GM12878 (cell line): Measurements from ENCODE around the gene CFAP20. TPM values are rescaled to one million over a fixed set of nuclear protein-coding genes. Genes with fewer than 3 reads are reported as not detected.

Experiments used
- ATAC-seq: fragments of 200-7000 bp; cut with Tn5 transposase; 3 replicates; pipeline ENCODE4 v1.9.1; 2020; ENCODE audit warnings: mild to moderate bottlenecking, moderate library complexity
- BruUV-seq: library from RNA; stranded (reverse); fragments of 400-500 nt; replicated peaks from 2 replicates; lab custom pipeline; 2021; lab: Mats Ljungman, UMichigan
- CTCF ChIA-PET: fragments of 300-600 bp; sonication (Branson Sonifier 250); formaldehyde crosslinking; extraction: SDS; loops from one replicate; lab custom pipeline; 2021; ENCODE audit warnings: inconsistent platforms; lab: Yijun Ruan, JAX
- POLR2A ChIA-PET: fragments of 350-600 bp; formaldehyde crosslinking; extraction: SDS; loops from one replicate; lab custom pipeline; 2021; ENCODE audit warnings: inconsistent platforms; lab: Charles Lee
- RAD21 ChIA-PET: fragments of 300-600 bp; sonication (Branson Sonifier 250); formaldehyde crosslinking; loops from one replicate; lab custom pipeline; 2023; ENCODE audit warnings: antibody characterized with exemption; ENCODE audit not compliant: unreplicated experiment; lab: Charles Lee
- SMC1A ChIA-PET: fragments of 300-600 bp; sonication (Branson Sonifier 250); formaldehyde crosslinking; loops from one replicate; lab custom pipeline; 2023; ENCODE audit not compliant: unreplicated experiment, uncharacterized antibody; lab: Charles Lee
- DNase-seq: peaks from one replicate; pipeline ENCODE4 v3.0.0-alpha.2; 2011; ENCODE audit warnings: low read depth, low spot score
- FAIRE-seq: peaks from 3 replicates; lab custom pipeline; 2011; peaks lifted over from hg19 to GRCh38; lab: Jason Lieb, UNC
- H2AFZ ChIP-seq: 2 replicates; pipeline ENCODE4 v1.6.0; 2011; ENCODE audit warnings: low read depth, low read length, control low read depth; ENCODE audit not compliant: control insufficient read depth
- H3K27ac ChIP-seq: 2 replicates; pipeline ENCODE4 v1.5.1; 2011; ENCODE audit warnings: control low read depth; ENCODE audit not compliant: control insufficient read depth, insufficient read depth
- H3K27me3 ChIP-seq, 2 experiments: replicated peaks in 1 of 2; 2 replicates each; pipeline versions ENCODE4 v1.6.0 to v1.6.1; 2011; ENCODE audit warnings: low read length in 1 of 2; ENCODE audit not compliant: control insufficient read depth in 2 of 2, insufficient read depth in 2 of 2
- H3K36me3 ChIP-seq, 2 experiments: 2 replicates each; pipeline ENCODE4 v1.5.1; 2011; ENCODE audit warnings: low read length in 1 of 2; ENCODE audit not compliant: control insufficient read depth in 2 of 2, insufficient read depth in 2 of 2
- H3K4me1 ChIP-seq: 2 replicates; pipeline ENCODE4 v1.6.1; 2011; ENCODE audit warnings: mild to moderate bottlenecking, low read length, moderate library complexity, mixed read lengths; ENCODE audit not compliant: control insufficient read depth, insufficient read depth
- H3K4me2 ChIP-seq: 2 replicates; pipeline ENCODE4 v1.6.0; 2011; ENCODE audit warnings: control low read depth; ENCODE audit not compliant: control insufficient read depth, insufficient read depth
- H3K4me3 ChIP-seq: fragments of 200-600 bp; sonication (generic); 2 replicates; pipeline ENCODE4 v1.5.1; 2016
- H3K79me2 ChIP-seq: 2 replicates; pipeline ENCODE4 v1.6.0; 2011; ENCODE audit warnings: low read length; ENCODE audit not compliant: control insufficient read depth, insufficient read depth
- H3K9ac ChIP-seq: 2 replicates; pipeline ENCODE4 v1.8.0; 2011; ENCODE audit warnings: low read length, control low read depth, mixed read lengths; ENCODE audit not compliant: control insufficient read depth, insufficient read depth
- H3K9me3 ChIP-seq: replicated peaks from 3 replicates; pipeline ENCODE4 v1.5.1; 2011; ENCODE audit warnings: mild to moderate bottlenecking, low read length; ENCODE audit not compliant: control insufficient read depth, insufficient read depth
- H4K20me1 ChIP-seq: 2 replicates; pipeline ENCODE4 v1.6.0; 2011; ENCODE audit not compliant: control insufficient read depth, insufficient read depth
- BACH1 ChIP-seq: fragments of 450-650 bp; IDR thresholded peaks from 2 replicates; pipeline ENCODE4 v1.6.1; 2017; ENCODE audit warnings: mild to moderate bottlenecking, borderline replicate concordance
- GABPA ChIP-seq: IDR thresholded peaks from 2 replicates; pipeline ENCODE4 v1.6.1; 2014; ENCODE audit warnings: antibody characterized with exemption, low read depth, mild to moderate bottlenecking, inconsistent platforms
- JUNB ChIP-seq: IDR thresholded peaks from 2 replicates; pipeline ENCODE4 v1.6.1; 2016; ENCODE audit warnings: antibody characterized with exemption, mild to moderate bottlenecking
- PAX8 ChIP-seq: fragments of 450-650 bp; IDR thresholded peaks from 2 replicates; pipeline ENCODE4 v1.6.1; 2017; ENCODE audit warnings: mild to moderate bottlenecking, moderate library complexity
- TCF7 ChIP-seq: IDR thresholded peaks from 2 replicates; pipeline ENCODE4 v1.6.1; 2014; ENCODE audit warnings: antibody characterized with exemption, borderline replicate concordance
- WGBS: methylation state at CpG from one replicate; pipeline ENCODE4 v1.1.6; 2016; ENCODE audit warnings: low lambda C conversion rate; ENCODE audit not compliant: insufficient replicate concordance, insufficient coverage; ENCODE audit errors: missing lambda C conversion rate; 5-methylcytosine and 5-hydroxymethylcytosine counted together
- in situ Hi-C: fragments of 300-500 bp; cut with MboI; formaldehyde crosslinking; loops from 9 replicates; pipeline ENCODE4 v1.14.3; 2018; ENCODE audit warnings: mixed read lengths
- intact Hi-C: fragments of 100-400 bp; cut with micrococcal nuclease; formaldehyde crosslinking; loops from one replicate; pipeline ENCODE4 v1.14.2; 2022; ENCODE audit not compliant: unreplicated experiment
- polyA plus RNA-seq, 11 experiments: library from polyadenylated mRNA; depleted of rRNA in 4 of 11; unstranded in 6 of 11; stranded (reverse) in 5 of 11; fragments of >200 nt; fragmentation: Nextera tagmentation in 4 of 11; fragmentation: Illumina TruSeq in 1 of 11; extraction: Ambion mirVana in 4 of 11; extraction: Trizol in 1 of 11; gene quantifications; 1 replicate in 1 of 11; 2 replicates in 10 of 11; pipeline versions ENCODE4 v1.2.1 to v1.2.3, GENCODE V29; 2011 to 2016; ENCODE audit warnings: inconsistent platforms in 2 of 11, missing spikeins in 2 of 11, low read depth in 1 of 11
- total RNA-seq, 4 experiments: library from RNA; depleted of rRNA in 3 of 4; stranded (reverse); fragments of >200 nt in 3 of 4; fragmentation: Illumina TruSeq in 1 of 4; extraction: Trizol in 1 of 4; gene quantifications; 2 replicates each; pipeline versions ENCODE4 v1.2.1 to v1.2.3, GENCODE V29; 2013 to 2021
- TF ChIP-seq, protein P1 (sequence below): fragments of 450-650 bp; IDR thresholded peaks from 2 replicates; pipeline ENCODE4 v1.6.1; 2016; ENCODE audit warnings: mild to moderate bottlenecking

Gene CFAP20
- total and polyA plus RNA-seq, 10 of the 15 experiments (the other 5 are each of a cell fraction or from before 2014, with no cell fraction given), result 10.9 to 61.7 (median 46.2) TPM

DNA sequence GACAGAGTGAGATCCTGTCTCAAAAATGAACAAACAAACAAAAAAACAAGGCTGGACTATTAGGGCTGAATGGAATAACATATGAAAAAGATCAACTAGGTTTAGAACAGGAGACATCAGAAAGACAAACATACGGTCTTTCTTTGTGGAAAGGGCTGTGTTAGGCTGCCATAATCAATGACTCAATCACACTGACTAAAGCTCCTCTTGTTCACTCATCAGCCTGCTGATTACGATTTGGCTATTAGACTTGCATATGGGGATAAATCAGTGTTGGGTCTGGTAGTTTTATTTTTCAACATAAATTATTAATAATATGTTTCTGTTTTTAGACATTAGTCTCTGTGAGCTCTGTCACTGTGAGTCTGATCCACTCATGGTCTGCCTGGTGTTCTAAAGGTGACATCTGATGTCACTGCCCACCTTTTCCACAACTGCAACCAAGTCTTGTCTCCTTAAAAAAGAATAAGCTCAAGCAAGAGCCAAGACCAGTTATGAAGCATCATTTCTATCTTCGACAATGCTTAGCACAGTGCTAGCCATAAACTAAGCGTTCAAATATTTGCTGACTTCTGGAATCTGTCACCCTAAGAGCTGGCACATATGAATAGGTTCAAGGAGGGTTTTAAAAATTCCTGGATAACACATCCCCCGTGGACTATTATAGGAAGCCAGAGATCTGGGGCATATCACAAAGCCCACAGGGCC is 10.2 kb downstream of the CFAP20 start:
- SMC1A ChIA-PET, result interaction anchor here (1.0 to 2.1 kb wide), 3 partner anchors 9 to 16 kb away, joined by 3 to 6 read pairs (median 6); no protein-coding TSS in a partner anchor
- H3K4me3 ChIP-seq, result no peak overlapping the region
- ATAC-seq (no peak), DNase-seq (no peak), FAIRE-seq (no peak)
- H4K20me1 ChIP-seq, result no peaks in the 10 kb centered on the region; the same call in 1 of the 2 replicates
- no peak overlapping the region for H3K27ac ChIP-seq
- WGBS, result 98% methylated on average over 5 of the region's 5 CpGs
- CTCF ChIA-PET, result interaction anchor here (1.4 to 13.7 kb wide), 3 partner anchors 9 to 19 kb away, joined by 5 to 186 read pairs (median 14); partner anchors contain the start of gene CFAP20
- peaks cover 9 to 11% of the 10 kb centered on the region in 2 experiments for H3K36me3 ChIP-seq
- no peaks in the 10 kb centered on the region for H3K9me3 ChIP-seq
- in situ Hi-C loops (no loop called here), intact Hi-C loops (no loop called here)
- RAD21 ChIA-PET, result interaction anchor here (1.1 to 4.4 kb wide), 2 partner anchors 10 to 16 kb away, joined by 3 to 61 read pairs; partner anchors contain the start of gene CFAP20
- POLR2A ChIA-PET, result interaction anchor here (0.6 kb wide), 1 partner anchor 70 kb away, joined by 3 read pairs; no protein-coding TSS in a partner anchor
- H3K4me1 ChIP-seq, result peaks cover 8% of the 10 kb centered on the region
- no peak overlapping the region for H2AFZ ChIP-seq
- TF ChIP-seq TCF7 (no peak), GABPA (no peak), BACH1 (no peak)
- H3K9ac ChIP-seq, result no peak overlapping the region
- H3K27me3 ChIP-seq, result no peaks in the 10 kb centered on the region
- H3K4me2 ChIP-seq, result no peak overlapping the region
- peaks cover 32% of the 10 kb centered on the region for H3K79me2 ChIP-seq
- BruUV-seq, result no TSS peak

- ChIA-PET RAD21 (no interaction called here), POLR2A (no interaction called here), SMC1A (interaction anchor here (0.8 to 1.7 kb wide), 2 partner anchors 9 to 22 kb away, joined by 3 to 5 read pairs; no protein-coding TSS in a partner anchor), CTCF (interaction anchor here (2.2 kb wide), 1 partner anchor 10 kb away, joined by 13 read pairs; no protein-coding TSS in a partner anchor)
- H3K36me3 ChIP-seq, result peaks cover 10 to 11% of the 10 kb centered on the region in 2 experiments
- peaks cover 1% of the 10 kb centered on the region; the same call in 1 of the 2 replicates for H3K4me1 ChIP-seq
- H3K4me3 ChIP-seq, result no peak overlapping the region
- FAIRE-seq (no peak), DNase-seq (no peak), ATAC-seq (no peak)
- no peak overlapping the region for H3K4me2 ChIP-seq
- in situ Hi-C loops, result no loop called here
- no peak overlapping the region for H2AFZ ChIP-seq
- intact Hi-C loops, result no loop called here
- H4K20me1 ChIP-seq, result no peaks in the 10 kb centered on the region; the same call in 1 of the 2 replicates
- no peak overlapping the region for H3K9ac ChIP-seq
- no peak overlapping the region for H3K27ac ChIP-seq
- peaks cover 22% of the 10 kb centered on the region for H3K79me2 ChIP-seq
- WGBS, result 89% methylated on average over 6 of the region's 6 CpGs
- no peaks in the 10 kb centered on the region for H3K9me3 ChIP-seq
- TF ChIP-seq JUNB, result no peak
- TF ChIP-seq, protein P1, sequence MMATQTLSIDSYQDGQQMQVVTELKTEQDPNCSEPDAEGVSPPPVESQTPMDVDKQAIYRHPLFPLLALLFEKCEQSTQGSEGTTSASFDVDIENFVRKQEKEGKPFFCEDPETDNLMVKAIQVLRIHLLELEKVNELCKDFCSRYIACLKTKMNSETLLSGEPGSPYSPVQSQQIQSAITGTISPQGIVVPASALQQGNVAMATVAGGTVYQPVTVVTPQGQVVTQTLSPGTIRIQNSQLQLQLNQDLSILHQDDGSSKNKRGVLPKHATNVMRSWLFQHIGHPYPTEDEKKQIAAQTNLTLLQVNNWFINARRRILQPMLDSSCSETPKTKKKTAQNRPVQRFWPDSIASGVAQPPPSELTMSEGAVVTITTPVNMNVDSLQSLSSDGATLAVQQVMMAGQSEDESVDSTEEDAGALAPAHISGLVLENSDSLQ, result no peak
- no peak for TF ChIP-seq PAX8
- no peaks in the 10 kb centered on the region for H3K27me3 ChIP-seq
- no TSS peak for BruUV-seq
Measured at GRCh38 chr16:58116529-58116928, 12.7 kb downstream of the CFAP20 start.
